Esophagus squamous epithelium (tissue), 4 donors: Measurements from ENCODE around the gene TBC1D7.

ENCODE experiments used
- POLR2A ChIP-seq, 4 donors: fragments of 450-650 bp; IDR thresholded peaks; one replicate each; pipeline ENCODE4 v1.6.1; 2017; ENCODE audit warnings: antibody characterized with exemption in 4 of 4, mild to moderate bottlenecking in 4 of 4, moderate library complexity in 3 of 4
- TF ChIP-seq, protein P1 (sequence below), 6 experiments: fragments of 450-650 bp in 4 of 6; fragments of 200-600 bp in 2 of 6; sonication (generic) in 2 of 6; IDR thresholded peaks; one replicate each; pipeline ENCODE4 v1.5.1; 2016 to 2019; ENCODE audit warnings: antibody characterized with exemption in 6 of 6, mild to moderate bottlenecking in 4 of 6, moderate library complexity in 4 of 6

DNA sequence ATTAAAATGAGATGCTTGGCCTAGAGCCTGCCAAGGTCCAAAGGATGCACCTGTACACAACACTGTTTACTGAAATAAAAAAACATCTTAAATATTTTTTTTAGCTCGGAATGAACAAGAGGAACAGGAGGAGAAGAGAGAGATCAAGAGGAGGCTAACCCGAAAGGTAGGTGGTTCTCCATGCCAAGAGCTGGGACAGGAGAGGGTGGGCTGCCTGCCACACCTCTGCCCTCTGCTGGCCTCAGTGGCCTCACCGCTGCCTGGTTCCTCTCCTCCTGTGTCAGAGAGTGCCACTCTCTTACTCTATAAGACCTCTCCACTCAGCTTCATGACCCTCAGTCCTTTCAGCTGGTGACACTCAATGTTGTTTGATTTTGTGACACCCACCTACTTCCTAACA, 50.2 kb downstream of the TBC1D7 start:
- TF ChIP-seq, protein P1, sequence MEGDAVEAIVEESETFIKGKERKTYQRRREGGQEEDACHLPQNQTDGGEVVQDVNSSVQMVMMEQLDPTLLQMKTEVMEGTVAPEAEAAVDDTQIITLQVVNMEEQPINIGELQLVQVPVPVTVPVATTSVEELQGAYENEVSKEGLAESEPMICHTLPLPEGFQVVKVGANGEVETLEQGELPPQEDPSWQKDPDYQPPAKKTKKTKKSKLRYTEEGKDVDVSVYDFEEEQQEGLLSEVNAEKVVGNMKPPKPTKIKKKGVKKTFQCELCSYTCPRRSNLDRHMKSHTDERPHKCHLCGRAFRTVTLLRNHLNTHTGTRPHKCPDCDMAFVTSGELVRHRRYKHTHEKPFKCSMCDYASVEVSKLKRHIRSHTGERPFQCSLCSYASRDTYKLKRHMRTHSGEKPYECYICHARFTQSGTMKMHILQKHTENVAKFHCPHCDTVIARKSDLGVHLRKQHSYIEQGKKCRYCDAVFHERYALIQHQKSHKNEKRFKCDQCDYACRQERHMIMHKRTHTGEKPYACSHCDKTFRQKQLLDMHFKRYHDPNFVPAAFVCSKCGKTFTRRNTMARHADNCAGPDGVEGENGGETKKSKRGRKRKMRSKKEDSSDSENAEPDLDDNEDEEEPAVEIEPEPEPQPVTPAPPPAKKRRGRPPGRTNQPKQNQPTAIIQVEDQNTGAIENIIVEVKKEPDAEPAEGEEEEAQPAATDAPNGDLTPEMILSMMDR (IDR thresholded peaks at IDR 0.05), result no peak
- no peak for TF ChIP-seq POLR2A (IDR thresholded peaks at IDR 0.05)
